GM19099 (cell line): Measurements from ENCODE around the gene RABL6.

Experiments
- POLR2A ChIP-seq: IDR thresholded peaks from 3 replicates; pipeline ENCODE4 v1.6.1; 2011; ENCODE audit warnings: low read depth; ENCODE audit not compliant: insufficient read length; ENCODE audit errors: extremely low read depth

The RABL6 gene

DNA sequence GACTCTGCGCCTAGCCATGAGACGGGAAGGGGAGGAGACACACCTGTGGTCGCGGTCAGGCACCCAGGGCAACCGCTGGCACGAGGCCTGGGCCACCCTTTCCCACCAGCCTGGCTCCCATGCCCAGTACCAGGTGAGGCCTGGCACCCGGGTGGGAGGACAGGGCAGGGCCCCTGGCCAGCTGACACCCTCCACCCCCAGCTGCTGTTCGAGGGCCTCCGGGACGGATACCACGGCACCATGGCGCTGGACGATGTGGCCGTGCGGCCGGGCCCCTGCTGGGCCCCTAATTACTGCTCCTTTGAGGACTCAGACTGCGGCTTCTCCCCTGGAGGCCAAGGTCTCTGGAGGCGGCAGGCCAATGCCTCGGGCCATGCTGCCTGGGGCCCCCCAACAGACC is 49.4 kb downstream of the RABL6 start:
- TF ChIP-seq POLR2A = no peak

DNA sequence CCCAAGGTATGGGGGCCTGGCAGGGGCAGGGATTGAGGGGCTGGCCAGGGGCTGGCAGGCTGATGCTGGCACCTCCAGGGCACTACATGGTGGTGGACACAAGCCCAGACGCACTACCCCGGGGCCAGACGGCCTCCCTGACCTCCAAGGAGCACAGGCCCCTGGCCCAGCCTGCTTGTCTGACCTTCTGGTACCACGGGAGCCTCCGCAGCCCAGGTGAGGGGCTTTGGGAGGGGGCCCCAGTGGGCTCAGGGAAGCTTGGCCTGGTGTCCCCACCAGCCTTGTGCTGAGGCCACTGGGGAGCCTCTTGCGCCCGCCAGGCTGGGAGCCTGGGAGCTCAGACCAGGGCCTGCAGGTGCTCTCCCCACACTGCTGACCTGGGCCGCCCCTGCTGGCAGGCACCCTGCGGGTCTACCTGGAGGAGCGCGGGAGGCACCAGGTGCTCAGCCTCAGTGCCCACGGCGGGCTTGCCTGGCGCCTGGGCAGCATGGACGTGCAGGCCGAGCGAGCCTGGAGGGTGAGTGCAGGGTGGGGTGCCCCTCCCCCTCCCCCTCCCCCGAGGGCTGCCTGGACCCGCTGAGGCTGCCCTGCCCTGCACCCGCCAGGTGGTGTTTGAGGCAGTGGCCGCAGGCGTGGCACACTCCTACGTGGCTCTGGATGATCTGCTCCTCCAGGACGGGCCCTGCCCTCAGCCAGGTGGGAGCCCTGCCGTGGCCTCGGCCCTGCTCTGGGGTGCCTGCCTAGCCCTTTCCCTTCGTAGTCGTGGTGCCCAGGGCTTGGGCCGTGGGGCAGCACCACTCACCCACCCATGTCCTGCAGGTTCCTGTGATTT is 50.0 kb downstream of the RABL6 start:
- no peak for TF ChIP-seq POLR2A

DNA sequence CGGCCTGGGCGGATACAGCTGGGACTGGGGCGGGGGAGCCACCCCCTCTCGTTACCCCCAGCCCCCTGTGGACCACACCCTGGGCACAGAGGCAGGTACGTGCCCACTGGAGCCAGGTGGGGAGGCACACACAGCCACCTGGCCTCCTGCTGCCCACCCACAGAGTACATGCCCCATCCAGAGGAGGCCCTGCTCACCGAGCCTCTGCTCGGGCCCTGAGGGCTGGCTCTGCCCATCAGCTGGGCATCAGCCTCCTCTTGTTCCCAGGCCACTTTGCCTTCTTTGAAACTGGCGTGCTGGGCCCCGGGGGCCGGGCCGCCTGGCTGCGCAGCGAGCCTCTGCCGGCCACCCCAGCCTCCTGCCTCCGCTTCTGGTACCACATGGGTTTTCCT is 50.7 kb downstream of the RABL6 start:
- no peak for TF ChIP-seq POLR2A

DNA sequence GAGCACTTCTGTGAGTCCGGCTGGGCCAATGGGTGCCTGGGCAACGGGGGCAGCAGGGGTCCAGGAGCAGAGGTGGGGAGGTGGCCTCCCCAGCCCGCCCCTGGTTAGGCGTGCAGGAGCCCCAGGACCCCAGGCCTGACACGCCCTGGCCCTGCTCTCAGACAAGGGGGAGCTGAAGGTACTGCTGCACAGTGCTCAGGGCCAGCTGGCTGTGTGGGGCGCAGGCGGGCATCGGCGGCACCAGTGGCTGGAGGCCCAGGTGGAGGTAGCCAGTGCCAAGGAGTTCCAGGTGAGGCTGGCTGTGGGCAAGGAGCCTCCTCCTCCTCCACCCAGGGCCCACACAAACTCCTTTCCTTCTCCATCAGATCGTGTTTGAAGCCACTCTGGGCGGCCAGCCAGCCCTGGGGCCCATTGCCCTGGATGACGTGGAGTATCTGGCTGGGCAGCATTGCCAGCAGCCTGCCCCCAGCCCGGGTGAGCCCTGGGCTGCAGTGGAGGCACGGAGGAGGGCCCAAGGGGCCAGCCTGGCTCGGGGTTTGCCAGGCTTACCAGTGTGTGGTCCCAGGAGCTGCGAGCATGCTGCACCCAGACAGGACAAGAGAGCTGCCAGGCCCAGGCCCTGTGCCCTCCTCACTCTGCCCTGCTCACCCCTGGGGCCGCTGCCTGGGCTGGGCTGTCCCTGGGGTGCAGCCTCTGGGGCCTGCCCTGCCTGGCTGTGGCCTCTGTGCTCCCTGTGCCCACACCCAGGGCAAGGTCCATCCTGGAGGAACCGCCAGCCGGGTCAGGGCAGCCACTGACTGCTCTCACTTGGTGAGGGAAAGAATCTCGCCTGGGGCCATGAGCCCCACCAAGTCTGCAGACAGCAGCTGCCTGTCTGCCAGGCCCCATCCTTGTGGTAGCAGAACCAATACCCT is 51.4 kb downstream of the RABL6 start:
- TF ChIP-seq POLR2A = no peak

DNA sequence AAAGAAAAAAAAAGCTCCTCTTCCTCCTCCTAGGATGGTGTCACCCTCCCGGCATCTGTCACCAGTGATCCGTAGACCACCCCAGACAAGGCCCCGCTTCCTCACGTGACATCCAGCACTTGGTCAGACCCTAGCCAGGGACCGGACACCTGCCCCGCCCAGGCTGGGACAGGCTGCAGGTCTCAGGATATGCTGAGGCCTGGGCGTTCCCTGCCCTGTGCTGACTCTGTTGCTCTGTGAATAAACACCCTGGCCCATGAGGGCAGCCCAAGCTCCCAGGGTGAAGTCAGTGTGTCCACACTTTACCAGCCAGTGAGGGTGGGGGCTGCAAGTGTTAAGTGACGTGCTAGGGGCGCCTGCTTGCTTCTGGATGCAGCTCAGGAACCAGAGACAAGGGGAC is 52.8 kb downstream of the RABL6 start:
- no peak for TF ChIP-seq POLR2A

DNA sequence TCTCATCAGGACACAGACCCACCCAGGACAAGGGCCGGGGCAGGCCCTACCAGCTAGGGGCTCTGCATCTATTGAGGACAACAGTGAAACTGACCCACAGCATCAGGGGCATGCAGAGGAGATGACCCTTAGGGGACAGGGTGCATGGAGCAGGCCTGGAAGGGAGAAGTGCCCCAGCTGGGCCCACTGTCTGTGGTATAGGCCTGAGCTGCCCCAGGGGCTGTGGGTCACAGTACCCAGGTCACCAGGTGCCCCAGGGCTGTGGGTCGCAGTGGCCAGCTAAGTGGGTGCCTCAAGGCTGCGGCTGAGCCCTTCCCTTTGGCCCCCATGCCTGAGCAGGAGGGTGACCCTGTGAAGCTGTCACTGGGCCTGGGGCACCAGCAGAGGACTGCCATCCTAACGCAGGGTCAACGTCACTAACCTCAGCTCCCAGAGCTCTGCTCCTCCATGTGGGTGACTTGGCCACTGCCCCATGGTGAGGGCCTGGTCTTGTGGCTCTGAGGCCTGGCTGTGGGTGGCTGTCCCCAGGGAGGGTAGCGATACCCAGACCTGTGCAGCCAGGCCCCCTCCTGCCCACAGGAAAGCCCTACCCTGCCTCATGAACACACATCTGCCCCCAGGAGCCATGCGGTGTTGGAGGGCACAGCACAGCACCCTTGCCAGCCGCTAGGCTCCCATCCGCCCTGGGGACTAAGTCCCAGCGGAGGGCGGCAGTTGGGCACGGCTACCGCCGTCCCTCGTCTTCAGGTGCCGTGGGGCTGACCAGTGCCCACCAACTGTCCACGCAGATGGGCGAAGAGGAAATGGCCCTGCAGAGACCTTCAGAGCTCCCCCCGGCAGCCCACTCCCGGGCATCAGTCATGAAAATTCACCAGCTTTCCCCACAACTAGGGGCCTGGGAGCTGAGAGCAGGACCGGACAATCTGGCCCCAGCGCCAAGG is 53.5 kb downstream of the RABL6 start:
- TF ChIP-seq POLR2A = no peak

DNA sequence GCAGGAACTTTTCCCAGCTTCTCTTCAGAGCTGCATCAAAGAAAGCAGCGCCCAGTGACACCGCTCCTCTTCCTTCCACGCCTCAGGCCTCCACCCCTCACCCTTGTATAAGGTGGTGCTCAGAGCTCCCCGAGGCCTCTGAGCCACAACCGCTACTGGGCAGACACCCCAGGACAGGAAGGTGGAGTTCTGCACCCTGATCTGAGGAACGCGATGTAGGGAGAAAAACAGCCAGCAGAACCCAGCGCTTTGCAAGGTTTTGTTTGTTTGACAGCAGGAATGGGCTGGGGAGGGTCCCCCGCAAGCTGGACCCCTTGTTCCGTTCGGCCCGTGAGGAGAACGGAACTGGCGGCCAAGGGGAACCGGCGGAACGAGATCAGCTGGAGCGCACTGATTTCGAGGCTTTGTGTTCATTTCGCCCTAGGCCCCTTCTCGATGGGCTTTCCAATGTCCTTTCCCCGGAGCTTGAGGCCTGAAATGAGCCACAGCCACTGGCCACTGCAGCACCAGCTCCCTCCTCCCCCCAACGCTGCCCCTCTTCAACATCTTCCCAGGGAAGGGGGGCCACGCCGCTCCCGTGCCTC is 54.2 kb downstream of the RABL6 start:
- no peak for TF ChIP-seq POLR2A

DNA sequence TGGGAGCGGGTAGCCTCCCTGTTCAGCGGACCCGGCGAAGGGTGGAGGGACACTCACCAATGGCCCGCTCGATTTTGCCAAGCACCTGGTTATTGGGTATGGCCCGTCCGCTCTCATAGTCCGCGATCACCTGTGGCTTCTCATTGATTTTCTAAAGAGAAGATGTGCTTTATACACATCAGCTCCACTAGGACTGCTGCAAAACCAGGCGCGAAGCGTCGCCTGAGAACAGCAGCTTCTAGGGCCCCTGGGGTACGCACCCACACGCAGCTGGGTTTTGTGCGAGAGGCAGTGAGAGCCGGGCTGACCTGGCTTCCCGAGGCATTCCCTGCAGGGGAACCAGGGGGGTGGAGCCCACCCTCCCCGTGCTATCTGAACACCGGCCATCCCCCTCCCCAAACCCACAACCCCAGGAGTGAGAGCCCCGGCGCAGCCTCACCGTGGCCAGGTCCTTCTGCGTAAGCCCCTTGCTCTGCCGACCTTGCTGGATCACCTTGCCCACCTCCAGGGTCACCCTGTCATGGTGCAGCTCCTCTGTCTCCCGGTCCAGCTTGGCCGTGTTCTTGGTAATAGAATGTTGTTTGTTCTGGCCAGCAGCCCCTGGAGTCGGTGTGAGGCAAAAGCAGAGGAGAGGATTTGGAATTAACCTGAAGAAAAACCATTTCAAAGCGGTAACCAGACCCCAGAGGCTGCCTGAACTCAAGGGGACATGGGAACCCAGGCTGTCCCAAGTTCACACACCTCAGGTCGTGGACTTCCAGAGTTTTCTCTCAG is 55.3 kb downstream of the RABL6 start:
- TF ChIP-seq POLR2A = no peak

DNA sequence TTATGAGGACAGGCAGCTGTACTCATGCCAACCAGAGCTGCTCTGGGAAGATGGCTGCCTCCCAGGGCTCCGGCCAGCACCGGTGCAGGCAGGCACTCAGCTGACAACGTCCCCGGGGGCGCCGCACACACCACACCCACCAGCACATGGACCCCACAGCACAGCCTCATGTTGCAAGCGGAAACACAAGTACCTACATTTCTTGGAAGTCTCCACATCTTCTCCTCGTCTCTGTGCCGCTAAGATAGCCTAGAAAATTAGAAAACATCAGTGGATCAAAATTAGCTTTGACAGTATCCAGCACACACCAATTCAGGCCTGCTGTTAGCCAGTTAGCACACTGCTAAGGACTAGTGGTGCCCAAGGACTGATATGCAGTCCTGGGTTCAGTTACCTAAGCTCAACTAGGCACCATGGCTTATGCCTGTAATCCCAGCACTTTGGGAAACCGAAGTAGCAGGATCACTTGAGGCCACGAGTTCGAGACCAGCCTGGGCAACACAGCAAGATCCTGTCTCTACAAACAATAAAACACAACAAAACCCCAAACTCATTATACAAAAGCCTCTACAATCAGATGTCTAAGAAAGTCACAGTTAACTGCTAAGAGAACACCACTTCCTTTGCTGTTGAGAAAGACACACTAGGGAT is 56.0 kb downstream of the RABL6 start:
- TF ChIP-seq POLR2A = no peak

DNA sequence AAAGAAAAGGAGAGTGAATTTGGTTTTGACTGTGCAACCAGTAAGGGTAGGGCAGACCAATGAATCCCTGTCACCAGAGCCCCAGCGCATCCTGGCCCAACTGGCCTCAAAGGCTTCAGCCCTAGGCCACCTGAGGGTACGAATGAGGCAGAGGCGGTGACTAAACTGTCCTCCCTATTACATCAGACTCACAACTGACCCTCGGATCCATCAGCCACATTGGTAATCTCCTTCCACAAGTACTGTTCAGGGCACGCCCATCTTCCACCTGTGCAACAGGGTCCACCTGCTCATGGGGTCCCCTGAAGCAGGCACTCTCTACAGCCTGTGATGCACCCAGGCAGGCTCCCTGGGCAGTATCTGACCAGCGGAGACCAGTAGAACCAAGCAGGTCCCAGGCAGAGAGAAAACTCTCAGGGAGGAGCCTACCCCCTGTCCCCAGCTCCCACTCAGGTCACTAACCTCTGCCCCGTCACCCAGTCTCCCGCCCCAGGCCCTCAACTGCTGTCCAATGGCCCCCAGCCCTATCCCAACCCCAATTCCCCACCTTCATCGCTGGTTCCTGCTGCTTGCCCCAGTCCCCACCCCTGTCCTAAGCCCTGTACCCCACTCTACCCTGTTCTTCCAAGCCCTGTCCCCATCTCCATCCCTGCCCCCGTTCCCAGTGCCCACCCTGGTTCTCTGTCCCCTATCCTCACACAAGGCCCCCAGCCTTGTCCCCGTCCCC is 57.5 kb downstream of the RABL6 start:
- no peak for TF ChIP-seq POLR2A

DNA sequence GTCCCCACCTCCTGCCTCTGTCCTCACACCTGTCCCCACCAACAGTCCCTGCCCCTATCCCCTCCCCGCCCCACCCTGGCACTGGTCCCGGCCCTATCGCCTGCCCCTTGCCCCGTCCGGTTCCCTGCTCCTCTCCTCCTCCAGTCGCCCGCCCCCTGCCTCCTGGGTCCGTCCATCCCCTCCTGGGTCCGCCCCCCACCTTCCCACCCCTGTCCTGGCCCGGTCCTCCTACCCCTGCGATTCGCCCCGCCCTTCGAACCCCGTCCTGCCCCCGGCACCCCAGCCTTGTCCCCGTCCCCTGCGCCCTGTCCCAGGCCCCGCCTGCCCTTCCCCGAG is 58.0 kb downstream of the RABL6 start:
- no peak for TF ChIP-seq POLR2A

DNA sequence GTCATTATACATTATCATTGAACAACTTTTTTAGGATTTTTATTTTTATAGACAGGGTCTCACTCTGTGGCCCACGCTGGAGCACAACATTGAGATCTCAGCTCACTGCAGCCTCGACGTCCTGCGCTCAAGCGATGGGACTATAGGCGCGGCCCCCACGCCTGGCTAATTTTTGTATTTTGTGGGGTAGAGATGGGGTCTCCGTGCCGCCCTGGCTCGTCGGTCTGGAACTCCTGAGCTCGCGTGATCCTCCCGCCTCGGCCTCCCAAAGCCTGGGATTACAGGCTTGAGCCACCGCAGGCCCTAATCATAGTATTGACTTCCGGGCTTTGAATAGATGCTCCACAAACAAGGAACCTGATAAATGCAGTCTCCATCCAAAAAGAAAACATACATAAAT is 59.7 kb downstream of the RABL6 start:
- no peak for TF ChIP-seq POLR2A

DNA sequence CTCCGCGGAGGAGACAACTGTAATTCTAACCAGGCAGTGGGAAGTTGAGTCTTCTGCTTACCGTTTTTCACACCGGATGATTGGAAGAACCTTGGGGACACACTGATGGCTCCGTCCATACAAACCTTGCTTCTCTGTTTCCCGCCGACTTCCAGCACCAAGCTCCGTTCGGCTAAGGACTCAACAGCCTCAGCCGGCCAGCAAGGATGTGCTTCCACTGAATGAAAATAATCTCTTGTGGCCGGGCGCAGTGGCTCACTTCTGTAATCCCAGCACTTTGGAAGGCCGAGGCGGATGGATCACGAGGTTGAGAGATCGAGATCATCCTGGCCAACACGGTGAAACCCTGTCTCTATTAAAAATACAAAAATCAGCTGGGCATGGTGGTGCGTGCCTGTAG is 60.2 kb downstream of the RABL6 start:
- no peak for TF ChIP-seq POLR2A
